CD4-positive, alpha-beta T cell (primary cell): Measurements from ENCODE around the gene UBAP2L. TPM values are rescaled to one million over a fixed set of nuclear protein-coding genes. Genes with fewer than 3 reads are reported as not detected.
"Not testable (repeated sequence)": the region's sequence is repeated elsewhere in the genome, so short reads cannot be mapped to it uniquely, and the experiment has no call there.

Experiments used
- ATAC-seq: fragments of 200-7000 bp; cut with Tn5 transposase; one replicate; pipeline ENCODE4 v1.10.0; 2022; ENCODE audit warnings: mild to moderate bottlenecking; ENCODE audit not compliant: poor library complexity
- CTCF ChIA-PET: fragments of 350-600 bp; sonication (Branson Sonifier 250); formaldehyde crosslinking; loops from one replicate; lab custom pipeline; 2021; ENCODE audit warnings: antibody characterized with exemption, inconsistent platforms; lab: Charles Lee
- POLR2A ChIA-PET: fragments of 350-600 bp; sonication (Branson Sonifier 250); formaldehyde crosslinking; loops from one replicate; lab custom pipeline; 2021; ENCODE audit warnings: antibody characterized with exemption, inconsistent platforms; lab: Charles Lee
- DNase-seq, 14 experiments: peaks; one replicate each; pipeline ENCODE4 v3.0.0-alpha.2; 2013 to 2020; ENCODE audit warnings: mixed read lengths in 2 of 14
- H3K27ac ChIP-seq, 2 donors: one replicate each; pipeline versions ENCODE4 v1.5.1 to v1.7.0; 2013; ENCODE audit warnings: low read length in 2 of 2, low read depth in 1 of 2, mild to moderate bottlenecking in 1 of 2
- H3K27me3 ChIP-seq, 2 experiments: 1 replicate in 1 of 2; 2 replicates in 1 of 2; pipeline versions ENCODE4 v1.6.1 to v1.7.0; 2013; ENCODE audit warnings: low read length in 2 of 2, control low read depth in 1 of 2, mild to moderate bottlenecking in 1 of 2, moderate library complexity in 1 of 2; ENCODE audit not compliant: insufficient read depth in 2 of 2, control insufficient read depth in 1 of 2
- H3K36me3 ChIP-seq: one replicate; pipeline ENCODE4 v1.6.1; 2013; ENCODE audit warnings: low read length, control low read depth; ENCODE audit not compliant: insufficient read depth
- H3K4me1 ChIP-seq: one replicate; pipeline ENCODE4 v1.6.1; 2013; ENCODE audit warnings: low read length, control low read depth; ENCODE audit not compliant: insufficient read depth
- H3K4me3 ChIP-seq: one replicate; pipeline ENCODE4 v1.5.1; 2013; ENCODE audit warnings: mild to moderate bottlenecking, low read length, moderate library complexity
- H3K9me3 ChIP-seq, 2 experiments: 1 replicate in 1 of 2; 2 replicates in 1 of 2; pipeline versions ENCODE4 v1.6.1 to v1.7.0; 2013; ENCODE audit warnings: low read length in 2 of 2, mild to moderate bottlenecking in 2 of 2, control low read depth in 1 of 2, moderate library complexity in 1 of 2; ENCODE audit not compliant: control insufficient read depth in 1 of 2, insufficient read depth in 1 of 2
- H3K27ac Mint-ChIP-seq: one replicate; pipeline ENCODE4 v1.8.0; 2020; ENCODE audit warnings: mixed read lengths
- H3K27me3 Mint-ChIP-seq: one replicate; pipeline ENCODE4 v1.8.0; 2021; ENCODE audit warnings: mixed read lengths
- H3K36me3 Mint-ChIP-seq: one replicate; pipeline ENCODE4 v1.8.0; 2021; ENCODE audit warnings: low read depth, mixed read lengths
- H3K4me1 Mint-ChIP-seq: one replicate; pipeline ENCODE4 v1.8.0; 2021; ENCODE audit warnings: low read depth, mixed read lengths
- H3K4me3 Mint-ChIP-seq: one replicate; pipeline ENCODE4 v1.8.0; 2020; ENCODE audit warnings: mild to moderate bottlenecking, mixed read lengths
- H3K9me3 Mint-ChIP-seq: one replicate; pipeline ENCODE4 v1.8.0; 2020; ENCODE audit warnings: mixed read lengths
- CTCF ChIP-seq: fragments of 200-600 bp; IDR thresholded peaks from one replicate; pipeline ENCODE4 v1.8.0; 2022; ENCODE audit warnings: antibody characterized with exemption, mild to moderate bottlenecking
- intact Hi-C, 2 experiments: fragments of 100-400 bp; cut with DNase I in 1 of 2; cut with micrococcal nuclease in 1 of 2; formaldehyde crosslinking; loops; one replicate each; pipeline versions ENCODE4 v1.15.1 to v1.9.0; 2023 to 2025; cut with DNase I, micrococcal nuclease
- total RNA-seq, 174 experiments: library from RNA in 2 of 174; stranded (reverse) in 2 of 174; gene quantifications; one replicate each; pipeline ENCODE4 v1.2.3 and lab custom pipeline; 2021 to 2026

Gene UBAP2L
- total RNA-seq, 2 experiments from 2014 or later: 224 to 234 TPM

GRCh38 chr1:154313066-154313356 is 92.3 kb downstream of the UBAP2L start:
- no peak overlapping the region for H3K27ac Mint-ChIP-seq

GRCh38 chr1:154314226-154314625 is 93.5 kb downstream of the UBAP2L start:
- H3K36me3 ChIP-seq, H3K27me3 Mint-ChIP-seq, H3K9me3 Mint-ChIP-seq, H3K4me1 ChIP-seq, H3K4me3 ChIP-seq, H3K27me3 ChIP-seq, DNase-seq, H3K36me3 Mint-ChIP-seq, H3K27ac ChIP-seq, ATAC-seq, H3K4me3 Mint-ChIP-seq, H3K4me1 Mint-ChIP-seq, H3K27ac Mint-ChIP-seq, POLR2A ChIA-PET, intact Hi-C loops, CTCF ChIA-PET: not testable (repeated sequence)
- H3K9me3 ChIP-seq: peaks cover 4 to 13% of the 10 kb centered on the region in 2 experiments

More at GRCh38 chr1:154313066-154313356, 92.3 kb downstream of the UBAP2L start:
- CTCF ChIA-PET: no interaction called here
- intact Hi-C loops: no loop called here
- H3K4me3 ChIP-seq: no peak overlapping the region
- TF ChIP-seq CTCF: no peak
- no peaks in the 10 kb centered on the region for H3K36me3 Mint-ChIP-seq
- H3K27me3 ChIP-seq: no peaks in the 10 kb centered on the region
- H3K4me3 Mint-ChIP-seq: no peak overlapping the region
- H3K9me3 Mint-ChIP-seq: peaks cover 4% of the 10 kb centered on the region
- H3K27ac ChIP-seq: no peak overlapping the region
- no peak for ATAC-seq
- no peaks in the 10 kb centered on the region for H3K4me1 Mint-ChIP-seq
- H3K36me3 ChIP-seq: no peaks in the 10 kb centered on the region
- H3K27me3 Mint-ChIP-seq: no peaks in the 10 kb centered on the region
- DNase-seq: no peak
- peaks cover 9 to 13% of the 10 kb centered on the region in 2 experiments for H3K9me3 ChIP-seq
- no peaks in the 10 kb centered on the region for H3K4me1 ChIP-seq
- POLR2A ChIA-PET: no interaction called here

DNA sequence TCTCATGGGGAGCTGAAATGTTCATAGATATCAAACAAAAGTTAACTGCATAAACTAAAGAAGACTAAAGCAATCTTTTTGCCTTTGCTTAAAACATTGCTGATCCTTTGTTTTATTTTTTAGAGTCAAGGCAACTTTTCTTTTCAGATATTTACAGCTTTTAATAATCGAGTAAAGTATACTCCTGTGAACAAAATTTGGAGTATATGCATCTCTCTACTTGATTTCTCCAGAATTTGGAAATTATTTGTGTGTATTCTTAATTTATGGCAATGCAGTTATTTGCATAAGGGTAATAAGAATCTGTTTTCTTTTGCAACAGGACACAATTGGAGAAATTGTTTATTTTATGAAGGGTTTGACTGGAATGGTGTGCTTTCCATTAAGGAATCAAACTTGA is 95.9 kb downstream of the UBAP2L start:
- CTCF ChIA-PET: interaction anchor here (1.7 kb wide), 1 partner anchor 90 kb away, joined by 3 read pairs; no protein-coding TSS in a partner anchor
- H3K27me3 Mint-ChIP-seq: no peaks in the 10 kb centered on the region
- no peak for DNase-seq

More for the DNA sequence above, 95.9 kb downstream of the UBAP2L start:
- Histone ChIP-seq H3K9me3 (peaks cover 4 to 13% of the 10 kb centered on the region in 2 experiments), H3K27me3 (no peaks in the 10 kb centered on the region), H3K4me3 (no peak overlapping the region), H3K27ac (no peak overlapping the region), H3K36me3 (no peaks in the 10 kb centered on the region), H3K4me1 (no peaks in the 10 kb centered on the region)
- ATAC-seq: no peak
- Mint-ChIP-seq H3K36me3 (no peaks in the 10 kb centered on the region), H3K4me1 (no peaks in the 10 kb centered on the region), H3K9me3 (peaks cover 4% of the 10 kb centered on the region), H3K4me3 (no peak overlapping the region), H3K27ac (no peak overlapping the region)
- POLR2A ChIA-PET: no interaction called here
- no peak for TF ChIP-seq CTCF
- intact Hi-C loops: no loop called here
